ENCODE measurements around the gene ADGRL1.
"Not testable (repeated sequence)": the region's sequence is repeated elsewhere in the genome, so short reads cannot be mapped to it uniquely, and the experiment has no call there.

DNA sequence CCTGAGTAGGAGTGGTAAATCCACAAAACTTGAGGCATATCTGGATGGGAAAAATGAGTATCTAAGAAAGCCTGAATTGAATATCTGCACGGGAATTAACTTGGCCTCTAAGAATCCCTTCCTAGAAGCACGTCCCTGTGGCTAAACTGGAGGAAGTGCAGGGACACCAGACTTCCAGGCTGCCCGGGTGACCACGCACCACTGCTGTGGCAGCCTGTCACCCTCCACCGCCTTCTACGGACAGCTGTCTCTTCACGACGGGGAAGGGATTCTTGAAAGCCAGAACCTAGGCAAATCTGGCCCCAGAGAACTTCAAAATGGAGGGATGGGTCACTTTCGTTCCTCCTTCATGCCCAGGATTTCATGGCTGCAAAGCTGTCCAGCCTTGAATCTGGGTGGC lies 2.5 kb upstream of the ADGRL1 start:
- TF ChIP-seq, protein P1, sequence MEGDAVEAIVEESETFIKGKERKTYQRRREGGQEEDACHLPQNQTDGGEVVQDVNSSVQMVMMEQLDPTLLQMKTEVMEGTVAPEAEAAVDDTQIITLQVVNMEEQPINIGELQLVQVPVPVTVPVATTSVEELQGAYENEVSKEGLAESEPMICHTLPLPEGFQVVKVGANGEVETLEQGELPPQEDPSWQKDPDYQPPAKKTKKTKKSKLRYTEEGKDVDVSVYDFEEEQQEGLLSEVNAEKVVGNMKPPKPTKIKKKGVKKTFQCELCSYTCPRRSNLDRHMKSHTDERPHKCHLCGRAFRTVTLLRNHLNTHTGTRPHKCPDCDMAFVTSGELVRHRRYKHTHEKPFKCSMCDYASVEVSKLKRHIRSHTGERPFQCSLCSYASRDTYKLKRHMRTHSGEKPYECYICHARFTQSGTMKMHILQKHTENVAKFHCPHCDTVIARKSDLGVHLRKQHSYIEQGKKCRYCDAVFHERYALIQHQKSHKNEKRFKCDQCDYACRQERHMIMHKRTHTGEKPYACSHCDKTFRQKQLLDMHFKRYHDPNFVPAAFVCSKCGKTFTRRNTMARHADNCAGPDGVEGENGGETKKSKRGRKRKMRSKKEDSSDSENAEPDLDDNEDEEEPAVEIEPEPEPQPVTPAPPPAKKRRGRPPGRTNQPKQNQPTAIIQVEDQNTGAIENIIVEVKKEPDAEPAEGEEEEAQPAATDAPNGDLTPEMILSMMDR (IDR thresholded peaks at IDR 0.05), result not testable (repeated sequence)
- TF ChIP-seq POLR2A (IDR thresholded peaks at IDR 0.05), result not testable (repeated sequence)

Data from thyroid gland (tissue), 4 donors.